OCI-LY1 (cell line): Measurements from ENCODE around the gene PEAK1.

Experiments
- H2AFZ ChIP-seq: fragments of 200-600 bp; sonication (generic), shearing (Covaris generic); 2 replicates; pipeline ENCODE4 v1.6.0; 2014; ENCODE audit warnings: antibody characterized with exemption, mild to moderate bottlenecking, low read length
- H3F3A ChIP-seq: fragments of 200-600 bp; sonication (generic), shearing (Covaris generic); 2 replicates; pipeline ENCODE4 v1.6.0; 2014; ENCODE audit warnings: mild to moderate bottlenecking, antibody characterized with exemption, low read length, moderate library complexity; ENCODE audit not compliant: insufficient read depth
- H3K27ac ChIP-seq: fragments of 200-600 bp; sonication (generic); 2 replicates; pipeline ENCODE4 v1.5.1; 2014; ENCODE audit warnings: low read length, mixed run types, mild to moderate bottlenecking, low read depth; ENCODE audit not compliant: poor library complexity, severe bottlenecking
- H3K27me3 ChIP-seq: fragments of 200-600 bp; sonication (generic); 2 replicates; pipeline ENCODE4 v1.6.0; 2014; ENCODE audit warnings: antibody characterized with exemption, mild to moderate bottlenecking, low read length, moderate library complexity; ENCODE audit not compliant: insufficient read depth
- H3K36me3 ChIP-seq: fragments of 200-600 bp; sonication (generic); 2 replicates; pipeline ENCODE4 v1.6.1; 2014; ENCODE audit warnings: mild to moderate bottlenecking, antibody characterized with exemption, low read length, moderate library complexity, mixed read lengths; ENCODE audit not compliant: insufficient read depth
- H3K4me1 ChIP-seq: fragments of 200-600 bp; sonication (generic); 2 replicates; pipeline ENCODE4 v1.5.1; 2014; ENCODE audit warnings: mild to moderate bottlenecking, low read length, moderate library complexity; ENCODE audit not compliant: insufficient read depth, severe bottlenecking
- H3K4me2 ChIP-seq: fragments of 200-600 bp; sonication (generic), shearing (Covaris generic); 2 replicates; pipeline ENCODE4 v1.6.1; 2014; ENCODE audit warnings: low read length
- H3K4me3 ChIP-seq: fragments of 200-600 bp; sonication (generic); 2 replicates; pipeline ENCODE4 v1.5.1; 2014; ENCODE audit warnings: low read length, low read depth, mild to moderate bottlenecking, mixed read lengths; ENCODE audit not compliant: poor library complexity, severe bottlenecking
- H3K79me2 ChIP-seq: fragments of 200-600 bp; shearing (Covaris generic); 2 replicates; pipeline ENCODE4 v1.6.1; 2016; ENCODE audit warnings: mixed run types, low read length, mixed read lengths; ENCODE audit not compliant: insufficient read depth
- H3K9ac ChIP-seq: fragments of 200-600 bp; sonication (generic), shearing (Covaris generic); 2 replicates; pipeline ENCODE4 v1.6.1; 2014; ENCODE audit warnings: mild to moderate bottlenecking, low read length, mixed read lengths
- H3K9me2 ChIP-seq: fragments of 200-600 bp; sonication (generic), shearing (Covaris generic); 2 replicates; pipeline ENCODE4 v1.6.1; 2014; ENCODE audit warnings: low read depth, mild to moderate bottlenecking, low read length, mixed read lengths
- H3K9me3 ChIP-seq: fragments of 200-600 bp; shearing (Covaris generic); 2 replicates; pipeline ENCODE4 v1.6.1; 2014; ENCODE audit warnings: low read length, mixed read lengths
- H4K20me1 ChIP-seq: fragments of 200-600 bp; sonication (generic), shearing (Covaris generic); 2 replicates; pipeline ENCODE4 v1.6.0; 2016; ENCODE audit warnings: mild to moderate bottlenecking, low read length; ENCODE audit not compliant: insufficient read depth
- CTCF ChIP-seq: fragments of 200-600 bp; sonication (generic), shearing (Covaris generic); IDR thresholded peaks from 2 replicates; pipeline ENCODE4 v1.5.1; 2017; ENCODE audit warnings: mild to moderate bottlenecking, antibody characterized with exemption, low read length, moderate library complexity, mixed read lengths
- EZH2 ChIP-seq: fragments of 200-600 bp; sonication (generic), shearing (Covaris generic); IDR thresholded peaks from 2 replicates; pipeline ENCODE4 v1.8.0; 2017; ENCODE audit warnings: borderline replicate concordance, mixed run types, mild to moderate bottlenecking, antibody characterized with exemption, low read length, moderate library complexity, mixed read lengths

Gene PEAK1

GRCh38 chr15:77311020-77311419, 108.9 kb downstream of the PEAK1 start:
- no peaks in the 10 kb centered on the region for H3F3A ChIP-seq
- no peak overlapping the region for H3K9ac ChIP-seq
- H3K36me3 ChIP-seq = no peaks in the 10 kb centered on the region
- H3K4me1 ChIP-seq = no peaks in the 10 kb centered on the region
- H3K4me3 ChIP-seq = no peak overlapping the region
- no peaks in the 10 kb centered on the region for H3K27me3 ChIP-seq
- no peaks in the 10 kb centered on the region for H3K79me2 ChIP-seq
- no peak overlapping the region for H2AFZ ChIP-seq
- no peaks in the 10 kb centered on the region for H3K9me3 ChIP-seq
- no peak overlapping the region for H3K4me2 ChIP-seq
- TF ChIP-seq EZH2 (no peak), CTCF (no peak)
- no peaks in the 10 kb centered on the region; the same call in 1 of the 2 replicates for H4K20me1 ChIP-seq
- H3K27ac ChIP-seq = no peak overlapping the region
- H3K9me2 ChIP-seq = no peaks in the 10 kb centered on the region

GRCh38 chr15:77309392-77309791, 110.5 kb downstream of the PEAK1 start:
- H3K36me3 ChIP-seq = no peaks in the 10 kb centered on the region
- no peak overlapping the region for H3K4me2 ChIP-seq
- H3K27me3 ChIP-seq = no peaks in the 10 kb centered on the region
- H3K27ac ChIP-seq = no peak overlapping the region
- no peaks in the 10 kb centered on the region for H3F3A ChIP-seq
- no peaks in the 10 kb centered on the region; the same call in 1 of the 2 replicates for H4K20me1 ChIP-seq
- no peaks in the 10 kb centered on the region for H3K9me2 ChIP-seq
- no peaks in the 10 kb centered on the region for H3K9me3 ChIP-seq
- H3K4me1 ChIP-seq = no peaks in the 10 kb centered on the region
- no peak overlapping the region for H3K9ac ChIP-seq
- TF ChIP-seq CTCF (no peak), EZH2 (no peak)
- no peak overlapping the region for H2AFZ ChIP-seq
- H3K79me2 ChIP-seq = no peaks in the 10 kb centered on the region
- H3K4me3 ChIP-seq = no peak overlapping the region

GRCh38 chr15:77305953-77306352, 114.0 kb downstream of the PEAK1 start:
- Histone ChIP-seq H3K4me1 (no peaks in the 10 kb centered on the region), H3K9ac (no peak overlapping the region), H3K9me2 (no peaks in the 10 kb centered on the region), H3K27ac (no peak overlapping the region), H4K20me1 (no peaks in the 10 kb centered on the region), H3K4me2 (no peak overlapping the region), H3K27me3 (no peaks in the 10 kb centered on the region), H3K79me2 (no peaks in the 10 kb centered on the region), H2AFZ (no peak overlapping the region), H3K9me3 (no peaks in the 10 kb centered on the region), H3K4me3 (no peak overlapping the region), H3F3A (no peaks in the 10 kb centered on the region), H3K36me3 (no peaks in the 10 kb centered on the region)
- TF ChIP-seq CTCF (no peak), EZH2 (no peak)
